Measurements from ENCODE around the gene TMEM151B. TPM values are rescaled to one million over a fixed set of nuclear protein-coding genes. Genes with fewer than 3 reads are reported as not detected.

TMEM151B gene
- total RNA-seq, 1 donor from 2014 or later: 0.09 TPM

DNA sequence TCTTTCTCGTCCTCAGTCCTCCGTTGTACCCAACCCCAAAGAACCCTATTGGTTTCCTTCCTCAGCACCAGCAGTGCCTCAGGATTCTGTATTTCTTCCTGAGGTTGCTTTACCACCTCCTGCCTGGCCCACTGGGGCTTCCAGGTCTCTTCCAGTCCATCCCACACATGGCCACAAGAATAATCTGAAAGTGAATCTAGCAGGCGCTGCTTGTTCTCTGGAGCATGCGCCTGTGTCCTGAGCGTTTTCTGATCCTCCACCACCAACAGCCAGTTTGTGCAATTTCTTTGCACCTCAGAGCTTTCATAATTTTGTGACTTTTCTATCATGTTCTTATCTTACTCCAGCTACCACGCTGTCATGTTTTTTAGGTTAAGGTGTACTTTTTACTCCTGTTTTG, 35.0 kb upstream of the TMEM151B start:
- H3K4me3 Mint-ChIP-seq (ENCODE audit: unreplicated experiment): peak overlapping the region; percentile 36
- no peaks in the 10 kb centered on the region for H3K36me3 ChIP-seq (ENCODE audit: insufficient read depth, low read length)
- H2AFZ ChIP-seq (ENCODE audit: low read depth, low read length): peak overlapping the region; percentile 7
- peaks cover 35% of the 10 kb centered on the region for H3K4me1 ChIP-seq (ENCODE audit: insufficient read depth, low read length)
- no peak for FAIRE-seq
- no peaks in the 10 kb centered on the region for H3K79me2 ChIP-seq (ENCODE audit: insufficient read depth, low read length)
- H3K9me3 ChIP-seq (ENCODE audit: insufficient read depth, low read depth, low read length): no peaks in the 10 kb centered on the region
- H3K9ac ChIP-seq (ENCODE audit: low read length): peak overlapping the region; percentile 41
- H3K4me2 ChIP-seq (ENCODE audit: low read length): peak overlapping the region; percentile 43
- no peaks in the 10 kb centered on the region for H3K27me3 ChIP-seq (ENCODE audit: insufficient read depth, low read length)
- H3K4me3 ChIP-seq (ENCODE audit: insufficient read depth, low read depth, low read length): no peak overlapping the region
- TF ChIP-seq, protein P1, sequence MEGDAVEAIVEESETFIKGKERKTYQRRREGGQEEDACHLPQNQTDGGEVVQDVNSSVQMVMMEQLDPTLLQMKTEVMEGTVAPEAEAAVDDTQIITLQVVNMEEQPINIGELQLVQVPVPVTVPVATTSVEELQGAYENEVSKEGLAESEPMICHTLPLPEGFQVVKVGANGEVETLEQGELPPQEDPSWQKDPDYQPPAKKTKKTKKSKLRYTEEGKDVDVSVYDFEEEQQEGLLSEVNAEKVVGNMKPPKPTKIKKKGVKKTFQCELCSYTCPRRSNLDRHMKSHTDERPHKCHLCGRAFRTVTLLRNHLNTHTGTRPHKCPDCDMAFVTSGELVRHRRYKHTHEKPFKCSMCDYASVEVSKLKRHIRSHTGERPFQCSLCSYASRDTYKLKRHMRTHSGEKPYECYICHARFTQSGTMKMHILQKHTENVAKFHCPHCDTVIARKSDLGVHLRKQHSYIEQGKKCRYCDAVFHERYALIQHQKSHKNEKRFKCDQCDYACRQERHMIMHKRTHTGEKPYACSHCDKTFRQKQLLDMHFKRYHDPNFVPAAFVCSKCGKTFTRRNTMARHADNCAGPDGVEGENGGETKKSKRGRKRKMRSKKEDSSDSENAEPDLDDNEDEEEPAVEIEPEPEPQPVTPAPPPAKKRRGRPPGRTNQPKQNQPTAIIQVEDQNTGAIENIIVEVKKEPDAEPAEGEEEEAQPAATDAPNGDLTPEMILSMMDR (IDR thresholded peaks at IDR 0.05; ENCODE audit: insufficient read depth, low read depth, low read length): no peak
- TF ChIP-seq EZH2 (IDR thresholded peaks at IDR 0.05; ENCODE audit: insufficient read depth, low read length): no peak
- H3K4me1 Mint-ChIP-seq (ENCODE audit: low read depth, unreplicated experiment): peaks cover 33% of the 10 kb centered on the region
- peak overlapping the region; percentile 4 for H3K27ac ChIP-seq (ENCODE audit: low read depth, low read length)
- no peaks in the 10 kb centered on the region for H4K20me1 ChIP-seq (ENCODE audit: insufficient read depth, low read length)
- H3K27ac Mint-ChIP-seq (ENCODE audit: unreplicated experiment): peak overlapping the region; percentile 43
- DNase-seq (ENCODE audit: low read depth): no peak
- peaks cover 17% of the 10 kb centered on the region for H3K27me3 Mint-ChIP-seq (ENCODE audit: low read depth, unreplicated experiment)
- H3K36me3 Mint-ChIP-seq (ENCODE audit: low read depth, unreplicated experiment): peaks cover 3% of the 10 kb centered on the region
- H3K9me3 Mint-ChIP-seq (ENCODE audit: unreplicated experiment): no peaks in the 10 kb centered on the region

GRCh38 chr6:44235891-44236516, 34.2 kb upstream of the TMEM151B start:
- no peak for DNase-seq (ENCODE audit: low read depth)
- no peak overlapping the region for H3K4me3 Mint-ChIP-seq (ENCODE audit: unreplicated experiment)

More at GRCh38 chr6:44235891-44236516, 34.2 kb upstream of the TMEM151B start:
- no peak overlapping the region for H3K4me3 ChIP-seq (ENCODE audit: insufficient read depth, low read depth, low read length)
- H3K36me3 ChIP-seq (ENCODE audit: insufficient read depth, low read length): no peaks in the 10 kb centered on the region
- FAIRE-seq: no peak
- Mint-ChIP-seq H3K9me3 (ENCODE audit: unreplicated experiment) (no peaks in the 10 kb centered on the region), H3K4me1 (ENCODE audit: low read depth, unreplicated experiment) (peaks cover 30% of the 10 kb centered on the region), H3K27me3 (ENCODE audit: low read depth, unreplicated experiment) (peaks cover 11% of the 10 kb centered on the region), H3K27ac (ENCODE audit: unreplicated experiment) (no peak overlapping the region), H3K36me3 (ENCODE audit: low read depth, unreplicated experiment) (no peaks in the 10 kb centered on the region)
- H3K27me3 ChIP-seq (ENCODE audit: insufficient read depth, low read length): no peaks in the 10 kb centered on the region
- H3K79me2 ChIP-seq (ENCODE audit: insufficient read depth, low read length): no peaks in the 10 kb centered on the region
- no peaks in the 10 kb centered on the region for H4K20me1 ChIP-seq (ENCODE audit: insufficient read depth, low read length)
- H3K4me2 ChIP-seq (ENCODE audit: low read length): no peak overlapping the region
- no peaks in the 10 kb centered on the region for H3K9me3 ChIP-seq (ENCODE audit: insufficient read depth, low read depth, low read length)
- H3K27ac ChIP-seq (ENCODE audit: low read depth, low read length): no peak overlapping the region
- no peak for TF ChIP-seq EZH2 (IDR thresholded peaks at IDR 0.05; ENCODE audit: insufficient read depth, low read length)
- TF ChIP-seq, protein P1 (IDR thresholded peaks at IDR 0.05; ENCODE audit: insufficient read depth, low read depth, low read length): no peak
- peaks cover 35% of the 10 kb centered on the region for H3K4me1 ChIP-seq (ENCODE audit: insufficient read depth, low read length)
- no peak overlapping the region for H2AFZ ChIP-seq (ENCODE audit: low read depth, low read length)
- H3K9ac ChIP-seq (ENCODE audit: low read length): no peak overlapping the region

Measured in astrocyte (in vitro differentiated cells and primary cell).